K562 (cell line): ENCODE measurements around the gene IRF1. TPM values are rescaled to one million over a fixed set of nuclear protein-coding genes. Genes with fewer than 3 reads are reported as not detected.

Experiments used
- ATF1 ChIP-seq, 2 experiments: fragments of 450-650 bp in 1 of 2; IDR thresholded peaks; 2 replicates each; pipeline ENCODE4 v1.6.1; 2016; ENCODE audit warnings: missing compliant biosample characterization in 1 of 2, missing genetic modification characterization in 1 of 2
- BCL6 ChIP-seq: fragments of 250-450 bp; sonication (Bioruptor Pico); IDR thresholded peaks from 2 replicates; pipeline ENCODE4 v1.4.0; 2020
- FOSL1 ChIP-seq: fragments of 200-800 bp; sonication (Bioruptor generic); conservative IDR thresholded peaks from 2 replicates; pipeline ENCODE4 v1.6.1; 2016; ENCODE audit warnings: missing genetic modification characterization, missing compliant biosample characterization
- HMGN3 ChIP-seq: IDR thresholded peaks from 2 replicates; pipeline ENCODE4 v1.6.1; 2011; ENCODE audit warnings: borderline replicate concordance, low read depth, mild to moderate bottlenecking, mixed read lengths, low read length; ENCODE audit not compliant: insufficient read length; ENCODE audit errors: extremely low read depth
- MTA3 ChIP-seq: fragments of 450-650 bp; formaldehyde crosslinking; IDR thresholded peaks from 2 replicates; pipeline ENCODE4 v1.6.1; 2017; ENCODE audit warnings: mild to moderate bottlenecking, borderline replicate concordance
- PHTF2 ChIP-seq: fragments of 250-450 bp; sonication (Bioruptor Pico); IDR thresholded peaks from 2 replicates; pipeline ENCODE4 v1.5.0; 2021; ENCODE audit warnings: mild to moderate bottlenecking
- SETDB1 ChIP-seq: IDR thresholded peaks from one replicate; pipeline ENCODE4 v1.6.1; 2012; ENCODE audit warnings: low read length, control low read depth, inconsistent platforms
- U2AF2 ChIP-seq: fragments of 200-400 bp; formaldehyde crosslinking; optimal IDR thresholded peaks from 2 replicates; pipeline ENCODE3; 2017; ENCODE audit warnings: low read depth, mild to moderate bottlenecking, low read length
- ZNF12 ChIP-seq: sonication (generic); formaldehyde crosslinking; IDR thresholded peaks from 2 replicates; pipeline ENCODE4 v1.4.0; 2020; ENCODE audit warnings: mild to moderate bottlenecking, missing genetic modification reagents
- ZNF197 ChIP-seq: fragments of 200-800 bp; sonication (Bioruptor generic); IDR thresholded peaks from 2 replicates; pipeline ENCODE4 v1.6.1; 2016; ENCODE audit warnings: low read depth, missing genetic modification characterization, missing compliant biosample characterization
- ZSCAN29 ChIP-seq: fragments of 450-650 bp; IDR thresholded peaks from 2 replicates; pipeline ENCODE4 v1.6.1; 2017
- polyA plus RNA-seq, 8 experiments: library from polyadenylated mRNA; depleted of rRNA in 4 of 8; stranded (reverse) in 5 of 8; unstranded in 3 of 8; fragments of >200 nt; fragmentation: Nextera tagmentation in 2 of 8; fragmentation: Illumina TruSeq in 1 of 8; extraction: Ambion mirVana in 2 of 8; extraction: Trizol in 1 of 8; gene quantifications; 2 replicates each; pipeline versions ENCODE4 v1.2.1 to v1.2.3, GENCODE V29; 2011 to 2014; ENCODE audit warnings: inconsistent platforms in 1 of 8, missing spikeins in 1 of 8
- total RNA-seq, 7 experiments: library from RNA; depleted of rRNA in 6 of 7; stranded (reverse); fragments of >200 nt in 6 of 7; fragmentation: Illumina TruSeq in 2 of 7; extraction: Trizol in 2 of 7; gene quantifications; 2 replicates each; pipeline versions ENCODE4 v1.2.1 to v1.2.3, GENCODE V29; 2011 to 2021; ENCODE audit warnings: low replicate concordance in 1 of 7
- TF ChIP-seq, protein P1 (sequence below), 2 experiments: IDR thresholded peaks; 2 replicates each; pipeline ENCODE4 v1.6.1; 2011; ENCODE audit warnings: borderline replicate concordance in 1 of 2, control low read depth in 1 of 2, low read depth in 1 of 2, low read length in 1 of 2, mild to moderate bottlenecking in 1 of 2, mixed read lengths in 1 of 2, moderate library complexity in 1 of 2; ENCODE audit not compliant: insufficient read depth in 1 of 2, insufficient read length in 1 of 2, poor library complexity in 1 of 2, severe bottlenecking in 1 of 2; ENCODE audit errors: extremely low read depth in 1 of 2
- TF ChIP-seq, protein P2 (sequence below): sonication (generic); formaldehyde crosslinking; IDR thresholded peaks from 2 replicates; pipeline ENCODE4 v1.8.1; 2023; ENCODE audit warnings: mild to moderate bottlenecking, missing genetic modification reagents
- TF ChIP-seq, protein P3 (sequence below): fragments of 250-450 bp; sonication (Bioruptor Pico); IDR thresholded peaks from 2 replicates; pipeline ENCODE4 v1.4.0; 2020; ENCODE audit warnings: borderline replicate concordance

The IRF1 gene
- total and polyA plus RNA-seq, 9 of the 15 experiments (the other 6 are each of a cell fraction or from before 2014, with no cell fraction given): 1.1 to 12.3 (median 5.9) TPM

DNA sequence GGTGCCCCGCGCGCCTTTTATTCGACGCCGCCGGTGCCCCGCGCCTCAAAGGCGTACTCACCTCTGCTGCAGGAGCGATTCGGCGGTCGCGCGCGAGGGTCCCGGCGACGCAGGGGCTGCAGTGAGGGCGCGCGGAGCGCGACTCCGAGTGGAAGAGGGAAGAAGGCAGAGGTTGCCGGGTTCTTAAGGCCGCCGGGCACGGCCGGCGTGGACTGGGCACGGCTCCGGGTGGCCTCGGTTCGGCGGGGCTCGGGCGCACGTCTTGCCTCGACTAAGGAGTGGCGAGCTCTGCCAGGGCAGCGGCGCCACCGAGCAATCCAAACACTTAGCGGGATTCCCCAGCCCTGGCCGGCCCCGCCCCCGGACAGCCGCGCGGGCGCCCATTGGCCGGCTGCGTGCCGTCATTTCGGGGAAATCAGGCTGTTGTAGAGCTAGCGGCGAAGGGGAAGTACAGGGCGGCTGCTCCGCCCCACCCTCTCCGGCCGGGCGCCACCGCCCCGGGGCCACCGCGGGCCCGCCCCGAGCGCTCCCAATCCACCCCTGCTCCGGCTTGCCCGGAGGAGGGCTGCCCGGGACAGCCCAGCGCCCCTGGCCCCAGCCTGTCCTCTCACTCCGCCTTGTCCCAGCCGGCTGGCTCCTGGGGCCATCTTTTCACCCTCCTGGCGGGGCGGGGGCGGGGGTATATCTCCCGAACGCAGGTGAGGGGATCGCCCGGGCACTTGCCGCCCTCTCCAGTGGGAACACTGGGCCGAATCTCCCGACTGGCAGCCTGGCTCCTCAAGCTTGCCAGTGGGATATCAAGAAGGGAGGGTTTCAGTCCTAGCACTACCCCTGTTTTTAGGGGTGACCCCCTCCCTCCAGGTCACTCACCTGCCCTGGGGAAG is at the start of gene IRF1 (continued):
- TF ChIP-seq, protein P1, sequence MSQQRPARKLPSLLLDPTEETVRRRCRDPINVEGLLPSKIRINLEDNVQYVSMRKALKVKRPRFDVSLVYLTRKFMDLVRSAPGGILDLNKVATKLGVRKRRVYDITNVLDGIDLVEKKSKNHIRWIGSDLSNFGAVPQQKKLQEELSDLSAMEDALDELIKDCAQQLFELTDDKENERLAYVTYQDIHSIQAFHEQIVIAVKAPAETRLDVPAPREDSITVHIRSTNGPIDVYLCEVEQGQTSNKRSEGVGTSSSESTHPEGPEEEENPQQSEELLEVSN (IDR thresholded peaks at IDR 0.05; ENCODE audit: borderline replicate concordance in 1 of 2, extremely low read depth in 1 of 2, insufficient read depth in 1 of 2, insufficient read length in 1 of 2, low read depth in 1 of 2, low read length in 1 of 2, poor library complexity in 1 of 2, severe bottlenecking in 1 of 2): peak; percentile 46 to 71
- TF ChIP-seq ZNF197 (0 out of 2 replicates have a peak, but pooled peaks have one; percentile 2), ZSCAN29 (no peak), SETDB1 (no peak), MTA3 (peak; percentile 35; the same call in 1 of the 2 replicates), FOSL1 (tag) (no peak), BCL6 (CRISPR knock-in tag) (no peak), ZNF12 (no peak), HMGN3 (peak; percentile 91), ATF1 (CRISPR knock-in tag; IDR thresholded peaks at IDR 0.05) (no peak), ATF1 (tag; IDR thresholded peaks at IDR 0.05) (peak; percentile 73), PHTF2 (no peak), U2AF2 (no peak)
- TF ChIP-seq, protein P2, sequence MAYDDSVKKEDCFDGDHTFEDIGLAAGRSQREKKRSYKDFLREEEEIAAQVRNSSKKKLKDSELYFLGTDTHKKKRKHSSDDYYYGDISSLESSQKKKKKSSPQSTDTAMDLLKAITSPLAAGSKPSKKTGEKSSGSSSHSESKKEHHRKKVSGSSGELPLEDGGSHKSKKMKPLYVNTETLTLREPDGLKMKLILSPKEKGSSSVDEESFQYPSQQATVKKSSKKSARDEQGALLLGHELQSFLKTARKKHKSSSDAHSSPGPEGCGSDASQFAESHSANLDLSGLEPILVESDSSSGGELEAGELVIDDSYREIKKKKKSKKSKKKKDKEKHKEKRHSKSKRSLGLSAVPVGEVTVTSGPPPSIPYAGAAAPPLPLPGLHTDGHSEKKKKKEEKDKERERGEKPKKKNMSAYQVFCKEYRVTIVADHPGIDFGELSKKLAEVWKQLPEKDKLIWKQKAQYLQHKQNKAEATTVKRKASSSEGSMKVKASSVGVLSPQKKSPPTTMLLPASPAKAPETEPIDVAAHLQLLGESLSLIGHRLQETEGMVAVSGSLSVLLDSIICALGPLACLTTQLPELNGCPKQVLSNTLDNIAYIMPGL (CRISPR knock-in tag): 0 out of 2 replicates have a peak, but pooled peaks have one; percentile 41
- TF ChIP-seq, protein P3, sequence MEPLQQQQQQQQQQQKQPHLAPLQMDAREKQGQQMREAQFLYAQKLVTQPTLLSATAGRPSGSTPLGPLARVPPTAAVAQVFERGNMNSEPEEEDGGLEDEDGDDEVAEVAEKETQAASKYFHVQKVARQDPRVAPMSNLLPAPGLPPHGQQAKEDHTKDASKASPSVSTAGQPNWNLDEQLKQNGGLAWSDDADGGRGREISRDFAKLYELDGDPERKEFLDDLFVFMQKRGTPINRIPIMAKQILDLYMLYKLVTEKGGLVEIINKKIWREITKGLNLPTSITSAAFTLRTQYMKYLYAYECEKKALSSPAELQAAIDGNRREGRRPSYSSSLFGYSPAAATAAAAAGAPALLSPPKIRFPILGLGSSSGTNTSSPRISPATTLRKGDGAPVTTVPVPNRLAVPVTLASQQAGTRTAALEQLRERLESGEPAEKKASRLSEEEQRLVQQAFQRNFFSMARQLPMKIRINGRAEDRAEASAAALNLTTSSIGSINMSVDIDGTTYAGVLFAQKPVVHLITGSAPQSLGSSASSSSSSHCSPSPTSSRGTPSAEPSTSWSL (CRISPR knock-in tag): peak; percentile 76; the same call in 1 of the 2 replicates
